SKM-1 (cell line): Measurements from ENCODE around the gene INPP4A.

Experiments
- DNase-seq: peaks from one replicate; lab custom pipeline; 2025; ENCODE audit not compliant: unreplicated experiment; lab: John Stamatoyannopoulos, UW

The INPP4A gene

GRCh38 chr2:98558852-98559530, 114.3 kb downstream of the INPP4A start:
- no peak for DNase-seq

- no peak for DNase-seq
Observed at GRCh38 chr2:98559581-98559980, 114.9 kb downstream of the INPP4A start.

GRCh38 chr2:98560256-98560771, 115.7 kb downstream of the INPP4A start:
- DNase-seq, result no peak

GRCh38 chr2:98561018-98561417, 116.4 kb downstream of the INPP4A start:
- DNase-seq, result no peak

GRCh38 chr2:98561902-98562695, 117.4 kb downstream of the INPP4A start:
- no peak for DNase-seq

- DNase-seq, result no peak
Observed at GRCh38 chr2:98563394-98563793, 118.7 kb downstream of the INPP4A start.

GRCh38 chr2:98564541-98565132, 120.0 kb downstream of the INPP4A start:
- DNase-seq, result no peak

- no peak for DNase-seq
Observed at GRCh38 chr2:98565286-98565860, 120.7 kb downstream of the INPP4A start.

- DNase-seq, result no peak
Observed at GRCh38 chr2:98565941-98566340, 121.3 kb downstream of the INPP4A start.

GRCh38 chr2:98568161-98568956, 123.7 kb downstream of the INPP4A start:
- no peak for DNase-seq

- no peak for DNase-seq
Observed at GRCh38 chr2:98569197-98569793, 124.6 kb downstream of the INPP4A start.

GRCh38 chr2:98569915-98570314, 125.3 kb downstream of the INPP4A start:
- DNase-seq, result no peak

- no peak for DNase-seq
Observed at GRCh38 chr2:98570356-98570755, 125.7 kb downstream of the INPP4A start.

- DNase-seq, result no peak
Observed at GRCh38 chr2:98571121-98571701, 126.6 kb downstream of the INPP4A start.

GRCh38 chr2:98571796-98572195, 127.1 kb downstream of the INPP4A start:
- DNase-seq, result no peak

- no peak for DNase-seq
Observed at GRCh38 chr2:98572211-98572610, 127.6 kb downstream of the INPP4A start.

GRCh38 chr2:98572676-98573075, 128.0 kb downstream of the INPP4A start:
- DNase-seq, result no peak

- DNase-seq, result no peak
Observed at GRCh38 chr2:98573426-98573825, 128.8 kb downstream of the INPP4A start.

- no peak for DNase-seq
Observed at GRCh38 chr2:98576666-98577312, 132.1 kb downstream of the INPP4A start.
